GM18508 (cell line): ENCODE results near the gene GRB10.
"Not testable (repeated sequence)": the region's sequence is repeated elsewhere in the genome, so short reads cannot be mapped to it uniquely, and the experiment has no call there.

Source experiments
- ATAC-seq: cut with Tn5 transposase; IDR thresholded peaks from one replicate; pipeline ENCODE4 v1.9.1; 2021; ENCODE audit warnings: moderate number of reproducible peaks; ENCODE audit not compliant: insufficient read depth, unreplicated experiment

Gene GRB10

DNA sequence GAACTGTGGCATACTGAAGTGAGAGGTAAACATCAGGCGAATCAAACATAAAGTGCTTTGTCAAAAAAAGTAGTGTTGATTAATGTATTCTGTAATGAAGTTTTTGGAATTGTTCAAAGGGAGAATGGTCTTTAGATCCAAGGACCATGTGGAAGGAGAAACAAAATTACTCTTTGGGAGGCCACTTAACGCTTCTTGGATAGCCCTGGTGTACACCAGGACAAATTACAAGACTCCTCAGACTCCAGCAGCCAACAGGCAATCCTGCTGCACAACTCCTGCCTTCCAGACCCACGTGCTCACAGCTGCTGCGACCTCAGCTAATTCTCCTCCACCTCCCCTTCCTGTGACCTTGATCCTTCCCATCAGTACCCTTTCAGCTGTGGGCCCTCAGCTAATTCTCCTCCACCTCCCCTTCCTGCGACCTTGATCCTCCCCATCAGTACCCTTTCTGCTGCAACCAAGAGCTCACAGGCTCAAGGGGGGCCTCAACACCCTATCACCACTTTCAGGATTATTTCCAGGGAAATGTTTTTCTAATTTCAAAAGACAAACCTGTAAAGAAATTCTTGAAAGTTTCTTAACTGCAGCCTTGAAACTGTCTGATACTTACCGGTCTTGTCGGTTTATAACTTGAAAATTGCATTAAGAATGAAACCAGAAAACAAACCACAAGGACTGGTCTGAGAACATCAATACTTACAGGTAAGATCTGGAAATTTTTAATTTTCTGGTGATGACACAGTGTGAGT, 187.8 kb downstream of the GRB10 start:
- ATAC-seq = peak; percentile 59

DNA sequence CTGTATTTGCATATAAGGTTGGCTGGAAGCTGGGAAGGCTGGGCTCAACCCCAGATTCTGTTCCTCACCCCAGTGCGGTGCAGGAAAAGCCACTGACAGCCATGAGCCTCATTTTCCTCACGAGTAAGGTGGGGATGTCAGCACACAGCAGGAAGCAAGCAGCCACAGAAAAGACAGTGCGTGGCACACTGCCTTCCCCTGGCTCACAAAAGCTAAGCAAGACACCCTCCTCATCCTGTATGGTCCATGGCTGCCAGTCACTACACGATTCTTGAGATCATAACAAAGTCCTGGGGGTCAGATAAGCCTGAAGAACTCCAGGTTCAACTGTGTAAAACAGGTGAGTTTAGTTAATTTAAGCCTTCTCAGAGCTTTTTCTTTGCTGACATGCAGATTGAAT, 188.6 kb downstream of the GRB10 start:
- no peak for ATAC-seq

GRCh38 chr7:50592940-50593339, 189.8 kb downstream of the GRB10 start:
- no peak for ATAC-seq

DNA sequence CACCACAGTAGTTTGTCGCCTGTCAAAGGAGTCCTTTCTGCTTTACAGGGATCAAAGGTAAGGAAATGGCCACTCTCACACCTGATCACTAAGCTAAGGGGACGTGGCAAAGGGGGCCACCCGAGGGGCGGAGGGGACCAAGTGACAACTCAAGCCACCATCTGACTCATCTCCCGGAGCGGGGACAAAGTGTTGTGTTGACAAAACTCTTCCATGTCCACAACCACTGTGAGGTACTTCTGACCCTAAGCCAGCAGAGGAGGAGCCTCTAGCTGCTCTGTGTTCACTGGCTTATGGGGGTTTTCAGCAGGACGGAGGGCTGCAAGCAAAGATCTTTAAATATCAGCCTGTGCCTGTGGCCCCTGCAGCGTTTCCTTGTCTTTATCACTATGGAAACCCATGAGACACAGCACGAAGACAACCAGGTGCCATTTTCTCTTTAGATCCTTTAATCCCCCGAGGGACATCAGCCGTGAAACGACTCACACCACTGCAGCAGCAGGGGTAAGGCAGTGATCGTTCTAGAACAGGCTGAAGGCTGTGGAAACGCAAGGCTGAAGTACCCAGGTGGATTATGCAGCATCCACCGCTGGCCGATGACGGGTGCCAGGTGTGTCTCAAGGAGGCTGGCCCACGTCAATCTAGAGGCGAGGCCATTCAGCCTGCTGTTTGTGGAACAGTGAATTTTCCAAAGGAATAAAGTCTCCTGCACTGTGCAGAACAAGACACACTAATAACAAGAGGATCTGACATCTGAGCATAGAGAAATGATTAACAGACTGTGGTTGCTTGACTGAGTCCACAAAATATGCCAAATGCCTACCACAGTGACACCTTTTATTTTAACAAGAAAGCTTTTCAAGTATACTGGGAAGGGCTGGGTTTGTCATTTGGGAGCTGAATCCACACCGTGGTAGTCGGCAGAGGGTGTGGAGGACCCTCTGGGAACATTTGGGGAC, 190.9 kb downstream of the GRB10 start:
- ATAC-seq = peak; percentile 61

DNA sequence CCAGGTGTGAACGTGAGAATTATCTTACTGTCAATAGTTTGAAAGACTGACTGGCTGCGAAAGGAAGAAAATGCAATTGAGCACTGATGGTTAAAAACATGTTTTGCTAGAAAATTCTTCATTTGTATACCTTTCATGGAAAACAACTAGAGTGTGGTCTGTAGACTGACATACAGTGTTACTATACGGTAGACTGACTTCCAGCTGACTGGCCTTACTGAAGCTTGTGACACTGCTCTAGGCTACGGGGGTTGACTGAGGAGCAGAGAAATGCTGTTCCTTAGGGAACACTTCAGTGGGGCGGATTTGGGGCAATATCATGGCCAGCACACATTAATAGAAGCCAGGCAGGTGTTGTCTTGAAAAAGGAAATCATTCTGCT, 191.6 kb downstream of the GRB10 start:
- no peak for ATAC-seq

- ATAC-seq = no peak
These were observed 192.2 kb downstream of the GRB10 start for GRCh38 chr7:50590535-50590934.

DNA sequence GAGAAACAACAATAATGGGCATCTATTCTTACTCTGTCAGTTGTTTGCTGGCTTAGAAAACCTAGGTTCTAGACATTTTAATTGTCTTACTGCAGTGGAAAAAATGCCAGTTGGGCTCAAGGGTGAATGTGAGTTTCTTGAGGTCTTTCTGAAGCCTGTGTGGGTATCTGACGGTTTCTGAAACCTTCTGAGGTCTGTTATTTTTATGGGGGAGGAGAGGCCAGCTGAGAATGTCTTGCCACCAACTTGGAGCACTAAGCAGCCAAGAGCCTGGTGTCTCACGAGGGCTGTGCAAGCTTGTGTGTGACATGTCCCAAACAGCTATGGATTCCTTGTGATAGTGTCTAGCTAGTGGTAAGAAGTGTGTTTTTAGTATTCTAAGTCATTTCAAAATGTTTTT, 193.3 kb downstream of the GRB10 start:
- no peak for ATAC-seq

DNA sequence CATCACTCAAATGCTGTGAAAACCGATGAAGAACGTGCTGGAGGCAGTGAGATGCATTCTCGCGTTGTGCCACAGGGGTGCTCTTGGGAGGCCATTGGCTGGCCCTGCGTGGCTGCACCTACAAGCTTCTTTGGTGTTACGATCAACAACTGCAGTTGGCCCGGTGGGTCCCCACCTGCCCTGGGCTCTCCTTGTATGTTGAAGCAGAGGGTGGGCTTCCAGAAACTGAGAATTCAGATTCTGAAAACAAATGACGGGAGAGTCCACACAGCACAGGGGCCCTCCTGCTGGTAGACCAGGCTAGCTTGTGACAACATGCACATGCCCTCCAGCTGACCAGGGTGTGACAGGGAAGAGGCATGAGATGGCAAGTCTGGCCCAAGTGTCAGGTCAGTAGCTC, 193.8 kb downstream of the GRB10 start:
- no peak for ATAC-seq

DNA sequence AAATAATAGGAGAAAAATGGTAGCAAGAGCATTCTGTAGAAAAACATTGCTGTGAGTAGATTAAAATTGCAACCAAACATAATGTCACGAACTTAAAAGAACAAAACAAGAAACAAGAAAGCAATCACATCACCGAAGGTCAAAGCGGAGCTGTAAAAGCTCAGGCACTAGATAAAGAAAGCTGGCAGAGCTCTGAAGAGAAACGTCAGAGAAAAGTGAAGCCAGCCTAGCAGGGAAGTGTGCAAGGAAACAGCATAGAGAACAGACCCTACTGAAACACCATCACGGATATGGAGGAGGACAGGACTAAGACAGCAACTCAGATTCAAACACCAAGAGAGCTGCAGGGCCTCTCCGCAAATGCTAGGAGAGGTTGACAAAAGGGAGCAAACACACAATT, 195.0 kb downstream of the GRB10 start:
- no peak for ATAC-seq

- no peak for ATAC-seq
These were observed 197.8 kb downstream of the GRB10 start for GRCh38 chr7:50584793-50585408.

GRCh38 chr7:50584386-50584785, 198.3 kb downstream of the GRB10 start:
- ATAC-seq = no peak

DNA sequence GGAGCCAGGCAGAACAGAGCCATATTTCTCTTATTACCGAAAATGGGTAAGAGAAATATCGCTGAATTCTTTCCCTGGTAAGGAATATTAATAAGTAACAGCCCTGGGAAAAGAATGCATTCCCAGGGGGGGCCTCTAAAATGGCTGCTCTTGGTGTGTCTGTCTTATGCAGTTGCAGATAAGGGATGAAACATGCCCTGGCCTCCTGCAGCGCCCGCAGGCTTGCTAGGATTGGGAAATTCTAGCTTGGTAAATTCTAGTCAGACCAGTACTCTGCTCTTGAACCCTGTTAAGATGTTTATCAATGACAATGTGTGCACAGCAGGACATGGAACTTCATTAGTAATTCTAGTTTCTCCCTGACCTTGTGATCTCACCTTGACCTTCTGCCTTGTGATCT, 199.4 kb downstream of the GRB10 start:
- ATAC-seq = not testable (repeated sequence)

GRCh38 chr7:50582271-50582670, 200.4 kb downstream of the GRB10 start:
- ATAC-seq = not testable (repeated sequence)

GRCh38 chr7:50580666-50581065, 202.0 kb downstream of the GRB10 start:
- ATAC-seq = not testable (repeated sequence)

DNA sequence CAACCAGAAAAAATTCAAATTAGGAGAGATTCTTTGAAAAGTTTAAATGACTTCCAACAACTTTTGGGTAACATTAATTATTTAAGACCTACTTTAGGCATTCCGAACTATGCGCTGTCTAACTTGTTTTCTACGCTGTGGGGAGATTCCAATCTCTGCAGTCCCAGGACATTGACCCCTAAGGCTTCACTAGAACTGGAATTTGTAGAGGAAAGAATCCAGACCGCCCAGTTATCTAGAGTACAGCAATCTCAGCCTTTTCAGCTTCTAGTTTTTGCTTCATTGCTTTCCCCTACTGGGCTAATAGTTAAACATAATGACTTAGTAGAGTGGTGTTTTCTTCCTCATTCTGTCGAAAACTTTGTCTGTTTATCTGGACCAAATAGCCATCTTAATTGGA, 202.6 kb downstream of the GRB10 start:
- no peak for ATAC-seq

DNA sequence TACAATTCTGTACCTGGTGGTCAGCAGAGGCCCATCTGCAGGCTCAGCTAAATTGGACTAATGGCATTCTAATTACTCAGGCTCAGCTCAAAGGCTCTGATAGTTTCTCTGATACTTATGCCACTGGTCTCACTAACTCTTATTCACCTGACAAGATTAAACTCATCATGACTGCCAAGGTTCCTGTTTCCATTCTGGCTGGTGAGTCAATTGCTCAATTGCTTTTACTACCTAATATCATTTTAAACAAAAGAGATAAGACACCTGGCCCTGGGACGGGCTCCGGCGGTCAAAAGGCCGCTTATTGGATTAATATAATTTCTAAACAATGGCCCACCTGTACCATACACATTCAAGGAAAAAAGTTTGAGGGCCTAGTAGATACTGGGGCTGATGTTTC, 204.6 kb downstream of the GRB10 start:
- ATAC-seq = not testable (repeated sequence)

DNA sequence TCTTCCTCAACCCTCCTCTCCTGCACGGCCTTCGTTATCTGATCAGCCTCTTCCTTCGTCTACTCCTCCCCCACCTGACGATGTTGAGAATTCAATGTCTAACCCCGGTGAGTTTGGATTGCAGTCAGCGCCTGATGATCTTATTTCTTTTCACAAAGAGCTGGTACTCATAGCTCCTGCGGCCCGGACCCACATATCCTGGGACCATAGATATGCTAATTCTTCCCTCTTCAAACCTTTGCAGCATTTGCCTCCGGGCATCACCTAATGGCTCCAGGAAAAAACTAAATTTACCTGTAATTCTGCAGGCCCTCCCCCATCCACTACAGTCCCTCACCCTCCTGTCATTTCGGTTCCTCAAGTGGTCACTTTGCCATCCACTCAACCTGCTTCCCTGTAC, 205.1 kb downstream of the GRB10 start:
- no peak for ATAC-seq

- ATAC-seq = not testable (repeated sequence)
These were observed 206.3 kb downstream of the GRB10 start for GRCh38 chr7:50576388-50576787.

- ATAC-seq = no peak
These were observed 214.9 kb downstream of the GRB10 start for GRCh38 chr7:50567715-50568261.

DNA sequence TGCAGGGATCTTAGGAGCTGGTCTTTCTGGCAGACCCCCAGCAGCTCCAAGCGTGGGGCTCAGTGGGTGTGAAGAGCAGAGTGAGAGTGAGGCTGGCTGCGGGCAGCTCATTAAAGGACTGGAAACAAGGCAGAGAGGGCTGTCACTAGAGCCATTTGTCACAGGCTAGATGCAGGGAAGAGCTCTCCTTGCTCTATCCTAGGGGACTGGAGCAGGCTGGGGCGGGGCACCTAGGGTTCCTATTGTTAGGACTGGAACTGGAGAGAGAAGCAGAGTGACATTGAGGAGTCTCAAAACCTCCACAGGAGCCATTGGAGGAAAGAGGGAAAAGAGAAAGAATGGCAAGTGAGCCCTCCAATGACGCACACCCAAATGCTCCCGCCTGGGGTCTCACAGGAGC, 216.7 kb downstream of the GRB10 start:
- no peak for ATAC-seq

- ATAC-seq = no peak
These were observed 217.2 kb downstream of the GRB10 start for GRCh38 chr7:50565559-50565916.
